ENCODE data around the gene WDR70. TPM values are rescaled to one million over a fixed set of nuclear protein-coding genes. Genes with fewer than 3 reads are reported as not detected.

Gene WDR70
- total RNA-seq, 2 donors from 2014 or later = 34.2 to 36.1 TPM

GRCh38 chr5:37520811-37521210 lies 141.7 kb downstream of the WDR70 start:
- no peak for DNase-seq
- Mint-ChIP-seq H3K4me1 (no peaks in the 10 kb centered on the region), H3K4me3 (no peak overlapping the region), H3K27me3 (ENCODE audit: insufficient read depth) (no peaks in the 10 kb centered on the region), H3K36me3 (ENCODE audit: low read depth) (peaks cover 57% of the 10 kb centered on the region), H3K9me3 (peaks cover 80% of the 10 kb centered on the region), H3K27ac (no peak overlapping the region)
- Histone ChIP-seq H3K36me3 (ENCODE audit: control insufficient read depth, insufficient read depth, low read length) (peaks cover 16% of the 10 kb centered on the region), H3K27me3 (ENCODE audit: control insufficient read depth, insufficient read depth, low read length, poor library complexity, severe bottlenecking) (no peaks in the 10 kb centered on the region), H3K9ac (ENCODE audit: extremely low read depth, low read length, poor library complexity, severe bottlenecking) (no peak overlapping the region), H3K4me1 (ENCODE audit: control insufficient read depth, insufficient read depth, low read length) (no peaks in the 10 kb centered on the region), H3K4me3 (ENCODE audit: low read length) (no peak overlapping the region), H3K9me3 (ENCODE audit: control insufficient read depth, low read length) (peaks cover 45% of the 10 kb centered on the region), H3K27ac (ENCODE audit: low read depth, low read length) (no peak overlapping the region)
- TF ChIP-seq, protein P1, sequence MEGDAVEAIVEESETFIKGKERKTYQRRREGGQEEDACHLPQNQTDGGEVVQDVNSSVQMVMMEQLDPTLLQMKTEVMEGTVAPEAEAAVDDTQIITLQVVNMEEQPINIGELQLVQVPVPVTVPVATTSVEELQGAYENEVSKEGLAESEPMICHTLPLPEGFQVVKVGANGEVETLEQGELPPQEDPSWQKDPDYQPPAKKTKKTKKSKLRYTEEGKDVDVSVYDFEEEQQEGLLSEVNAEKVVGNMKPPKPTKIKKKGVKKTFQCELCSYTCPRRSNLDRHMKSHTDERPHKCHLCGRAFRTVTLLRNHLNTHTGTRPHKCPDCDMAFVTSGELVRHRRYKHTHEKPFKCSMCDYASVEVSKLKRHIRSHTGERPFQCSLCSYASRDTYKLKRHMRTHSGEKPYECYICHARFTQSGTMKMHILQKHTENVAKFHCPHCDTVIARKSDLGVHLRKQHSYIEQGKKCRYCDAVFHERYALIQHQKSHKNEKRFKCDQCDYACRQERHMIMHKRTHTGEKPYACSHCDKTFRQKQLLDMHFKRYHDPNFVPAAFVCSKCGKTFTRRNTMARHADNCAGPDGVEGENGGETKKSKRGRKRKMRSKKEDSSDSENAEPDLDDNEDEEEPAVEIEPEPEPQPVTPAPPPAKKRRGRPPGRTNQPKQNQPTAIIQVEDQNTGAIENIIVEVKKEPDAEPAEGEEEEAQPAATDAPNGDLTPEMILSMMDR (conservative IDR thresholded peaks at IDR 0.05) = no peak
- WGBS, 2 experiments (ENCODE audit: insufficient coverage in 1 of 2, insufficient read length in 1 of 2) = 92 to 100% methylated on average over 1 of the region's 1 CpG

- H3K9me3 Mint-ChIP-seq = peaks cover 11% of the 10 kb centered on the region
Observed at GRCh38 chr5:37532976-37533740, 154.0 kb downstream of the WDR70 start.

DNA sequence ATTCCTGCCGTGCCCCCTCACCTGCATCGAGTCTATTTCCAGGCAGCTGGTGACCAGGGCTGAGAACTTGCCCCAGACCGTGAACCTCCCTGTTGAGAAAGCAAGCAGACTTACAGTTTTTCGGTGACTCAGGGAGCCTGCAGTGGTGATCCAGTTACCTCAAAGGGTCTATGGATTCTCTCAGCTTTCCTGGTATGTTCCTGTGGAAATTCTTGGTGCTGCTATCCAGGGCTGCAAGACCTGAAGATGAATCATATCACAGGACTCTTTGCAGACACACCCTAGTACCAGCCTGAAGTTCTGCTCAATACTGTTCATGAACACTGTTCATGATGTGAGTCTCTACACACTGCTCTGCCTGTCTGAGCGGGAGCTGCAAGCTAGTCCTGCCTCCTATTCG lies 154.7 kb downstream of the WDR70 start:
- H3K27ac ChIP-seq (ENCODE audit: low read depth, low read length) = no peak overlapping the region
- no peak overlapping the region for H3K9ac ChIP-seq (ENCODE audit: extremely low read depth, low read length, poor library complexity, severe bottlenecking)
- peaks cover 14% of the 10 kb centered on the region for H3K36me3 Mint-ChIP-seq (ENCODE audit: low read depth)
- no peaks in the 10 kb centered on the region for H3K27me3 ChIP-seq (ENCODE audit: control insufficient read depth, insufficient read depth, low read length, poor library complexity, severe bottlenecking)
- H3K9me3 ChIP-seq (ENCODE audit: control insufficient read depth, low read length) = peaks cover 13% of the 10 kb centered on the region
- 87 to 93% methylated on average over 4 to 6 of the region's 6 CpGs for WGBS, 2 experiments (ENCODE audit: insufficient coverage in 1 of 2, insufficient read length in 1 of 2)
- no peak overlapping the region for H3K4me3 Mint-ChIP-seq
- no peaks in the 10 kb centered on the region for H3K27me3 Mint-ChIP-seq (ENCODE audit: insufficient read depth)
- H3K4me1 Mint-ChIP-seq = no peaks in the 10 kb centered on the region
- no peak overlapping the region for H3K27ac Mint-ChIP-seq
- TF ChIP-seq, protein P1 (conservative IDR thresholded peaks at IDR 0.05) = no peak
- H3K9me3 Mint-ChIP-seq = peaks cover 4% of the 10 kb centered on the region
- peaks cover 8% of the 10 kb centered on the region for H3K36me3 ChIP-seq (ENCODE audit: control insufficient read depth, insufficient read depth, low read length)
- H3K4me1 ChIP-seq (ENCODE audit: control insufficient read depth, insufficient read depth, low read length) = no peaks in the 10 kb centered on the region
- H3K4me3 ChIP-seq (ENCODE audit: low read length) = no peak overlapping the region
- DNase-seq = no peak

More at GRCh38 chr5:37532976-37533740, 154.0 kb downstream of the WDR70 start:
- Histone ChIP-seq H3K36me3 (ENCODE audit: control insufficient read depth, insufficient read depth, low read length) (peaks cover 8% of the 10 kb centered on the region), H3K9me3 (ENCODE audit: control insufficient read depth, low read length) (peaks cover 13% of the 10 kb centered on the region), H3K4me3 (ENCODE audit: low read length) (no peak overlapping the region), H3K4me1 (ENCODE audit: control insufficient read depth, insufficient read depth, low read length) (no peaks in the 10 kb centered on the region), H3K27me3 (ENCODE audit: control insufficient read depth, insufficient read depth, low read length, poor library complexity, severe bottlenecking) (no peaks in the 10 kb centered on the region), H3K27ac (ENCODE audit: low read depth, low read length) (no peak overlapping the region), H3K9ac (ENCODE audit: extremely low read depth, low read length, poor library complexity, severe bottlenecking) (no peak overlapping the region)
- WGBS, 2 experiments (ENCODE audit: insufficient coverage in 1 of 2, insufficient read length in 1 of 2) = 69 to 93% methylated on average over 5 to 13 of the region's 13 CpGs
- Mint-ChIP-seq H3K27ac (no peak overlapping the region), H3K27me3 (ENCODE audit: insufficient read depth) (no peaks in the 10 kb centered on the region), H3K4me1 (no peaks in the 10 kb centered on the region), H3K4me3 (no peak overlapping the region), H3K36me3 (ENCODE audit: low read depth) (peaks cover 14% of the 10 kb centered on the region)
- TF ChIP-seq, protein P1 (conservative IDR thresholded peaks at IDR 0.05) = no peak
- DNase-seq = no peak
